Retina (tissue), 1 donor: Measurements from ENCODE around the gene EPB41L3.
"Not testable (repeated sequence)": the region's sequence is repeated elsewhere in the genome, so short reads cannot be mapped to it uniquely, and the experiment has no call there.

Experiments
- DNase-seq: peaks from one replicate; pipeline ENCODE4 v3.0.0-alpha.2; 2016

The EPB41L3 gene

GRCh38 chr18:5490753-5491480 lies 52.9 kb downstream of the EPB41L3 start:
- DNase-seq, result no peak

- peak; percentile 71 for DNase-seq
These were observed 55.0 kb downstream of the EPB41L3 start for GRCh38 chr18:5488844-5489243.

- DNase-seq, result not testable (repeated sequence)
These were observed 55.8 kb downstream of the EPB41L3 start for GRCh38 chr18:5488044-5488443.

GRCh38 chr18:5484526-5484925 lies 59.3 kb downstream of the EPB41L3 start:
- no peak for DNase-seq

- no peak for DNase-seq
These were observed 62.2 kb downstream of the EPB41L3 start for GRCh38 chr18:5481621-5482020.

DNA sequence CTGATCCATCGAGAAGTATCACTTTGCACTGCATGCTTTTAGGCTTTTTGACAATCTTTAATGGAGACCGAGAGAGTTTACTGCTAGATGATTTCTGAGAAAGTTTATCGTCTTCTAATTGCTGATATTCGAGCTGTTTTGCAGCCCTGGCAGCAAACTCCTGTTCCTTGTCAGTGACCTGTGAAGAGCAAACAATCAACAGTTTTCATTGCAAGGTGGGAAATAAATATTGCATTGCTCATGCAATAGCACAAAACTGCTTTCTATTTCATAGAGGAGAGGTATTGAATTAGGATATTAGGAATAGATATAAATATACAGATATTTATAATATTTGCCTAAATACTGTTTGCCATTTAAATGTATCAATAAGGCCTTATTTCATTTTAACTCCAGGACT lies 65.5 kb downstream of the EPB41L3 start:
- DNase-seq, result no peak

- no peak for DNase-seq
These were observed 66.6 kb downstream of the EPB41L3 start for GRCh38 chr18:5476961-5477800.

DNA sequence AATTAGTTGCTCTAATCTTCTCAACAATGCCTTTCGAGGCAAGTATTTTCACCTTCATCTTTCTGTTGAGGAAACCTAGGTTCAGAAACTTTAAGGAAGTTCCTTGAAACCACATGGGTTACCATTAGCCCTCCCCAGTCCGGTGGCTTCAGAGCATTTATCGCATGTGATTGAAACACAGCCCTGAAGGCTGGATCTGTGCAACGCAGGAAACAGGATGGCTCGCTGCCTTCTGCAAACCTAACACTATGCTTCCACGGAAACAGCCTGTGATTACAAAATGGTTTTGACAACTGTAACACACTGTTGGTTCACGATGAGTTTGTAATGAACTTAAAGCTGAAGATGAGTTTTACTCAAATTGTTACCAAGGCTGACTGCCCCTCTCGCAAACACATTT lies 68.5 kb downstream of the EPB41L3 start:
- DNase-seq, result no peak

- DNase-seq, result no peak
These were observed 74.5 kb downstream of the EPB41L3 start for GRCh38 chr18:5469340-5469739.

DNA sequence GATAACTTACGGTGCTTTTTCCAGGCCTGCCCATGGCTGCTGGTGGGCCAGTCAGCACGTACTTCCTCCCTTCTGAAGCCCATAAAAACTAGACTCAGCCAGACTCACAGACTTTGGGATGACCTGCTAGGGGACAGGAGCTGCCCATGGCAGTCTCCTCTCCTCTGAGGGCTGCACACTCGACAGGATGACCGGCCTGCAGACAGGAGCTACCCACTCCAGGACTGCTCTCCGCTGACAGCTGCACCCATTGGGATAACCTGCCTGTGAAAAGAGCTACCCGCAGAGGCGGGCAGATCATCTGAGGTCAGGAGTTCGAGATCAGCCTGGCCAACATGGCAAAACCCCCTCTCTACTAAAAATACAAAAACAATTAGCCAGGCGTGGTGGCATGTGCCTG lies 75.4 kb downstream of the EPB41L3 start:
- DNase-seq, result no peak

- no peak for DNase-seq
These were observed 76.1 kb downstream of the EPB41L3 start for GRCh38 chr18:5467671-5468070.

DNA sequence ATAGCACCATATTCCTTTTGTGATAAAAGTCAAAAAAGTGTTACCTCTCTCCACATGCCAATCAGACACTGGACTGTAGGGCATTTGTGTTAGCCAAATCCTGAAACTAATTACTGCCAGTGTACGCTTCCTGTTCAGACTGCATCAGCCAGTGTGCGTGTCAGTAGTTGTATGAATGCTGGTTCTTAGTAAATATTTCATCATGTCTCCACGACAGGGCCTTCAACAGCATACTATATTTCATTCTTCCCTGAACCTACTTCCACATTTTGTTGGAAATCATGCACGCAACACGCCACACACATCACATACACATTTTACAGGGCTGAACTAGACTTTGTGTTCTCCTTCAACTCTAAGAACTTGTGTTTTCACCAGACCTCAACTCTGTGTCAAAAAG lies 77.5 kb downstream of the EPB41L3 start:
- DNase-seq, result no peak

DNA sequence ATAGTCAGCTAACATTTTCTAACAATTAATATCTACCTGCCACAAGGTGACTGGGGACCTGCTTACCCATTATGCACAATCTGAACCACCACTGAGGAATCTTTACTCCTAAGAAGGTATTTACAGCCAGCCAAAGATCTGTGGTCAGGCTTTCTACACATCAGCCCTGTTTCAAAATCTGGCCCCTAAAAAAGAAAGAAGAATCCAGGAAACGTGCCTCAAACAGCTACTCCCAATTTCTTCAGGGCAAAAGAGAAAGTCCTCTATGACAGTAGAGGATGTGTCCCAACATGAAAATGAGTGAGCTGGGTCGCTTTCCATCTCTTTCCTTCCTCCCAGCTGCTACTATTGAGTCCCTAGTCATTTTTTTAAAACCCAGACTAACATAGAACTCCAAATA lies 79.5 kb downstream of the EPB41L3 start:
- DNase-seq, result no peak

DNA sequence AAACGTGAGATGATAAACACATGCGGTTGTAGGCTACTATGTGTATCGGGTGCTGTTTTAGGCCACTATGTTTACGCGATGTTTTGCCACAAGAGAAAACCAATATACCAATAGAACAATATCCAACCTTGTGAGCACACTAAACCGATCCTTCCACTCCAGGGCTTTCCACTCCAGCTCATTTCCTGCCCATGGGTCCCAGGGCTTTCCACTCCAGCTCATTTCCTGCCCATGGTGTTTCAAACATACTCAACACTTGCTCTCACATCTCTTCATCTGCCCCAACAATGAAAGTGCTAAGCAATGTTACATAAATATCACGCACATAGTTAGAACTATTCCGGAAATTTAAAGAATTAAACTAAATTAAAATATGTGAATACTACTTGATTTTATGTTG lies 80.0 kb downstream of the EPB41L3 start:
- no peak for DNase-seq

- DNase-seq, result no peak
These were observed 80.4 kb downstream of the EPB41L3 start for GRCh38 chr18:5463390-5463789.

GRCh38 chr18:5462227-5462626 lies 81.6 kb downstream of the EPB41L3 start:
- DNase-seq, result no peak

- no peak for DNase-seq
These were observed 82.8 kb downstream of the EPB41L3 start for GRCh38 chr18:5461041-5461440.

DNA sequence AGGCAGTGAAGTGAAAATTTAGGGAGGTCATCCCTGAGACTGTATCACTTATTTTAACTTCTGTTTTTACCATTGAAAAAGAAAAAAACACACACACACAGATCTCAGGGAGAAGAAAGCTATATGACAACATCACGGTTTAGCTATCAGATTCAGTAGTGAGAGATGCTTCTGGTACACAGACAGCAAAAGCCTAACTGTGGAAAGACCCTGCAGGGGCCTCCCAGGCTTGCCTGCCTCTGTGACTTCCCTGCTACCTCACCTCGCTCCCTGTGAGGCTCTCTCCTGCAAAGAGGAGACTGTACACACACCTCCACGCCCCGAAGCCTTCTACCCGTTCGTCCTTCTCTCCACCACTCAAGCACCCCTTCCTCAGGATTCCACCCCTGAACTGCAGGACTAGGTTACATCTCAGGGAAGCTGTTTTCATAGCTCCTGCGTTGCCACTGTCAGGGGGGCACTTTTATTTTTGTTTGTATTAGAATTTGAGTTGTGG lies 86.3 kb downstream of the EPB41L3 start:
- DNase-seq, result no peak

DNA sequence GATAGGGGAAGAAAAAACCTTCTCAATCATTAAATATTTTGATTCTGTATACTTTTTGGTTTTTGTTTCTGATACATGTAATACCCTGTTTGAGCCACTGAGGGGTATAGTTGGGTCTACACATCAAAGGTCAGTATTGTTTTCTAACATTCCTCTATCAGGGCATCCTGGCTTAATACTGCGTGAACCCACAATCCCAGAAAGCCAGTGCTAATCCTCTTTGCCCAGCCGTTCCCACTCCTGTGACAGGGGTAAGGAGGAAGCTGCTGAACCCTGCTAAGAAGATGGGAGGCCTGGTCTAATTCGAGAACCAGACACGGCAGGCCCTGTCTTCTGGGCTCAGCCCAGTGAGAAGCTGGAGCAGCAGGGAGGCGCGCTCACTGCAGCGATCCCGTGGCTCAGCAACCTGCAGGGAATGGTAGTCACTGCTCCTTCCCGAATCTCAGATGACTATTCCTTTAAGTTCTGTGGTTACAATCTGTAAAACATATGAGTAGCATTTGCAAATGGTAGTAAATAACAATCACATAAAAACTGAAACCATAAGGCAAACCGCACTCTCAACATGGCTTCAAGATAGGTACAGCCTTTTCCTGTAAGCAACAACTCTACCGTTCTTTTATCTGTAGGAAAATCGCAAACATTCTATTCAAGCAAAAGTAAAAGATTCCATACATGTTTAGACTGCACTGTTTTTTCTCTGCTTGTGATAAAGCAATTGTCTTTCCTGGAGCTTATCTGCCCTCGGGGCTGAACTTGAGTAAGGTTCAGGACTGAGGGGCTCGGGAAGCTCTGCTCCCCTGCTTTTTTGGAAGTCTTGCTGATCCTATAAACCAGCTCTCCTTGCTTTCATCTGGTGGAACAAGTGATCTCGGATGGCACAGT lies 87.0 kb downstream of the EPB41L3 start:
- peak; percentile 78 for DNase-seq

GRCh38 chr18:5455674-5456073 lies 88.1 kb downstream of the EPB41L3 start:
- DNase-seq, result no peak

DNA sequence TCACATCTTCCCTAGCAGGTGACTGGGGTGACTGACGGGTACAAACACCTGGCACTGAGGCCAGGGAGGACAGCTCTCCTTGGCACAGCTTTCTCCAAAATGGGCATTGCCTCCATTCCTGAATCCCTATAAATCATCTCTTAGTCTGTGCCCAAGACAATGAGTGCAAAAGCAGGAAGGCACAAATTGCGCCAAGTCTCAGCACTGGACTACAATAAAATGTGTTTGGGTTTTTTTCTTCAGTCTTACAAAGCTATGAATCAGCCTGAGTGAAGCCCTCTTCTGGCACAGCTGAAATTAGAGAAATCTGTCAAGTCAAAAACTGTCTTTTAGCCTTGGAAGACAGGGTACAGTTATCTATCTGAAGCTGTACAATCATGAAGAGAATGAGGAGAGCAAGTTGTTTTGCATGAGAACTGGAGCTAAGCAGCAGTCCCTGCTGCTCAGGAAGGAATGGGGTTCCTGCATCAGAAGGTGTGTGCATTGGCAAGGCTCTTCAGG lies 90.8 kb downstream of the EPB41L3 start:
- no peak for DNase-seq

DNA sequence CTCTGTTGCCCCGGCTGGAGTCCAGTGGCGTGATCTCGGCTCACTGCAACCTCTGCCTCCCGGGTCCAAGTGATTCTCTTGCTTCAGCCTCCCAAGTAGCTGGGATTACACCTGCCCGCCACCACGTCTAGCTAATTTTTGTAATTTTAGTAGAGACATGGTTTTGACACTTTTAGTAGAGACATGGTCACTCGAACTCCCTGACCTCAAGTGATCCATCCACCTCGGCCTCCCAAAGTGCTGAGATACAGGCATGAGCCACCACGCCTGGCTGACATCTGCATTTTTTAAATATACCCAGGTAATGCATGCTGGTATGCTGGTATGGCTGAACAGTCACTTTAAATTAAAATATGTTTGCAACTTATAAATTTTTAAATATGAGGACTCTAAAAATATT lies 91.9 kb downstream of the EPB41L3 start:
- no peak for DNase-seq

DNA sequence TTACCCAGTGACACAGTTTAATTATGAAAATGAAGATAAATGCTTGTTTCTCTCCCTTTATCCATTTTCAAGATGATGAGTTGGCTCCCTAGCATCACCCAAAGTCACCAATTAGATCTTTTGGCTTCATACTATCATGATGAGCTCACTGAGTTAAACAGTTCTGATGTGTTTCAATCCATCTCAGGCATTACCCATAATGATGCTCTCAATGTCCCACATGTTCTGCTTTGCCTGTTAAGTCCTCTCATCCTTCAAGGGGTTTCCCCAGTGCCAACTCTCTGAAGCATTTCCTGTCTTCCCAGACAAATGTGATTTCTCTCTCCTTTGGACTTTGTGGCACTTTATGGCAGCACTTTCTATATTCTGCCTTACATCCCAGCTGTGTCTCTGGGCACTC lies 92.6 kb downstream of the EPB41L3 start:
- DNase-seq, result no peak
